Keratinocyte (primary cell): ENCODE results near the gene EGR4.

ENCODE experiments used
- EZH2 ChIP-seq: IDR thresholded peaks from one replicate; pipeline ENCODE4 v1.6.1; 2012; ENCODE audit warnings: inconsistent platforms, mild to moderate bottlenecking, low read length, moderate library complexity
- TF ChIP-seq, protein P1 (sequence below), 3 experiments: IDR thresholded peaks in 1 of 3; conservative IDR thresholded peaks in 1 of 3; optimal IDR thresholded peaks in 1 of 3; 2 replicates in 2 of 3; 3 replicates in 1 of 3; pipeline versions ENCODE3 to v1.5.1; 2011; ENCODE audit warnings: low read length in 3 of 3, mild to moderate bottlenecking in 3 of 3, moderate library complexity in 2 of 3, control low read depth in 1 of 3, inconsistent platforms in 1 of 3; ENCODE audit not compliant: insufficient read depth in 2 of 3; ENCODE audit errors: extremely low read depth in 1 of 3

DNA sequence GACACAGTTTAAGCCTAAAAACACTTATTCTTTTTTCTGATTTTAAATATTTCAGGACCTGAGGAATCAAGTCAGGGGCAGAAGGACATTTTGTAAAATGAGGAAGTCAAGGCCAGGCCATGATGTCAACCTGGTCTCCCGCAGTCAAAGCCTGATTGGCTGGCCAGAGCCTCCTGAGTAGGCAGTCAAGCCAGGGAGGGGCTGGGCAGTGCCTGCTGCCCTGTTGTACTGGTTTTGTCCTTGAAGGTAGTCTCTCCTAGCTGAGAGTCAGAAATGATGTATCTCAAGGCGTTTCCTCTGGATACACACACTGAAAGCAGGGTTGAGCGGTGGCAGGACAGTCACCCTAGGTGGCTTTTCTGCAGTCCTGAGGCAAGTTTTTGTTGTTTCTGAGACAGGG lies 39.4 kb downstream of the EGR4 start:
- no peak for TF ChIP-seq EZH2
- TF ChIP-seq, protein P1, sequence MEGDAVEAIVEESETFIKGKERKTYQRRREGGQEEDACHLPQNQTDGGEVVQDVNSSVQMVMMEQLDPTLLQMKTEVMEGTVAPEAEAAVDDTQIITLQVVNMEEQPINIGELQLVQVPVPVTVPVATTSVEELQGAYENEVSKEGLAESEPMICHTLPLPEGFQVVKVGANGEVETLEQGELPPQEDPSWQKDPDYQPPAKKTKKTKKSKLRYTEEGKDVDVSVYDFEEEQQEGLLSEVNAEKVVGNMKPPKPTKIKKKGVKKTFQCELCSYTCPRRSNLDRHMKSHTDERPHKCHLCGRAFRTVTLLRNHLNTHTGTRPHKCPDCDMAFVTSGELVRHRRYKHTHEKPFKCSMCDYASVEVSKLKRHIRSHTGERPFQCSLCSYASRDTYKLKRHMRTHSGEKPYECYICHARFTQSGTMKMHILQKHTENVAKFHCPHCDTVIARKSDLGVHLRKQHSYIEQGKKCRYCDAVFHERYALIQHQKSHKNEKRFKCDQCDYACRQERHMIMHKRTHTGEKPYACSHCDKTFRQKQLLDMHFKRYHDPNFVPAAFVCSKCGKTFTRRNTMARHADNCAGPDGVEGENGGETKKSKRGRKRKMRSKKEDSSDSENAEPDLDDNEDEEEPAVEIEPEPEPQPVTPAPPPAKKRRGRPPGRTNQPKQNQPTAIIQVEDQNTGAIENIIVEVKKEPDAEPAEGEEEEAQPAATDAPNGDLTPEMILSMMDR (optimal IDR thresholded peaks at IDR 0.05 in 1 of 3, IDR thresholded peaks at IDR 0.05 in 1 of 3, conservative IDR thresholded peaks at IDR 0.05 in 1 of 3; ENCODE audit: extremely low read depth in 1 of 3, insufficient read depth in 2 of 3, low read length in 3 of 3): no peak
